Thymus (tissue), 2 donors: ENCODE data around the gene ESF1. TPM values are rescaled to one million over a fixed set of nuclear protein-coding genes. Genes with fewer than 3 reads are reported as not detected.

Source experiments
- polyA plus RNA-seq: library from polyadenylated mRNA; stranded (reverse); fragments of 200-250 nt; gene quantifications from one replicate; pipeline ENCODE4 v1.2.3, GENCODE V29; 2013
- total RNA-seq: library from RNA; stranded (reverse); fragments of 120-200 nt; gene quantifications from one replicate; pipeline ENCODE4 v1.2.4, GENCODE V29; 2013
- donor health status: healthy.

ESF1 gene
- total and polyA plus RNA-seq, 2 donors, result 12.0 to 15.2 TPM

Other genes starting within 250 kb of the ESF1 start
- 23.3 TPM for gene TASP1, start 146.0 kb downstream of the ESF1 start, total RNA-seq
- 19.9 TPM for gene TASP1, start 146.0 kb downstream of the ESF1 start, polyA plus RNA-seq
- 24.9 TPM for gene NDUFAF5, start 109 bp upstream of the ESF1 start, total RNA-seq
- gene NDUFAF5, start 109 bp upstream of the ESF1 start, polyA plus RNA-seq, result 42.8 TPM
- gene SEL1L2, start 205.7 kb upstream of the ESF1 start, total RNA-seq, result not detected
- 0.16 TPM for gene SEL1L2, start 205.7 kb upstream of the ESF1 start, polyA plus RNA-seq
- gene MACROD2, start 210.6 kb upstream of the ESF1 start, total RNA-seq, result 1.6 TPM
- gene MACROD2, start 210.6 kb upstream of the ESF1 start, polyA plus RNA-seq, result 4.2 TPM